ENCODE results near the gene MUC5B.

DNA sequence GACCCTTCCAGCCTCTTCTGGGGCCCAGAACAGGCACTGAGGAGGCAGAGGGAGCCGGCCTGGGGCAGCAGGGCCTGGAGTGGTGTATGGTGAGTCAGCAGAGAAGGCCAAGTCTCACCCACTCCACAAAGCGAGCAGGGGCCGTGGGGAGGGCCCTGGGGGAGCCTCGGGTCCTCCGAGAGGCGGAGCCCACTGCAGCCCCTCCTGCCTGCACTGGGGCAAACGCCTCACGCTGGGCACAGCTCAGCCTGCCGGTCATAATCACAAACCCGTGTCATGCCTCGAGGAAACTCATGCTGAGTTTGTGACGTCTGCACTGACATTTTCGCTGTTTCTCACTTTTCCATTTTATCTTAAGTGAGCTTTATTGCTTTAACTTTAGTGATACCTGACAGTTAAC is 48.1 kb downstream of the MUC5B start:
- TF ChIP-seq, protein P1, sequence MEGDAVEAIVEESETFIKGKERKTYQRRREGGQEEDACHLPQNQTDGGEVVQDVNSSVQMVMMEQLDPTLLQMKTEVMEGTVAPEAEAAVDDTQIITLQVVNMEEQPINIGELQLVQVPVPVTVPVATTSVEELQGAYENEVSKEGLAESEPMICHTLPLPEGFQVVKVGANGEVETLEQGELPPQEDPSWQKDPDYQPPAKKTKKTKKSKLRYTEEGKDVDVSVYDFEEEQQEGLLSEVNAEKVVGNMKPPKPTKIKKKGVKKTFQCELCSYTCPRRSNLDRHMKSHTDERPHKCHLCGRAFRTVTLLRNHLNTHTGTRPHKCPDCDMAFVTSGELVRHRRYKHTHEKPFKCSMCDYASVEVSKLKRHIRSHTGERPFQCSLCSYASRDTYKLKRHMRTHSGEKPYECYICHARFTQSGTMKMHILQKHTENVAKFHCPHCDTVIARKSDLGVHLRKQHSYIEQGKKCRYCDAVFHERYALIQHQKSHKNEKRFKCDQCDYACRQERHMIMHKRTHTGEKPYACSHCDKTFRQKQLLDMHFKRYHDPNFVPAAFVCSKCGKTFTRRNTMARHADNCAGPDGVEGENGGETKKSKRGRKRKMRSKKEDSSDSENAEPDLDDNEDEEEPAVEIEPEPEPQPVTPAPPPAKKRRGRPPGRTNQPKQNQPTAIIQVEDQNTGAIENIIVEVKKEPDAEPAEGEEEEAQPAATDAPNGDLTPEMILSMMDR (conservative IDR thresholded peaks at IDR 0.05; ENCODE audit: low read depth, low read length), result no peak
- TF ChIP-seq EZH2 (IDR thresholded peaks at IDR 0.05; ENCODE audit: low read length, unreplicated experiment) (no peak), EZH2phosphoT487 (IDR thresholded peaks at IDR 0.05; ENCODE audit: borderline replicate concordance, low read length) (no peak)

Data from PC-3 (cell line).